KMS-11 (cell line): Measurements from ENCODE around the gene IFITM5.

Experiments
- H2AFZ ChIP-seq: fragments of 200-600 bp; sonication (generic); 2 replicates; pipeline ENCODE4 v1.6.1; 2016; ENCODE audit warnings: antibody characterized with exemption, mixed run types, low read depth
- H3K27ac ChIP-seq: fragments of 200-600 bp; sonication (generic); 2 replicates; pipeline ENCODE4 v1.6.1; 2016; ENCODE audit warnings: mild to moderate bottlenecking, mixed run types
- H3K27me3 ChIP-seq: fragments of 200-600 bp; sonication (generic); 2 replicates; pipeline ENCODE4 v1.6.1; 2017; ENCODE audit warnings: mild to moderate bottlenecking, low read depth, mixed run types, moderate library complexity; ENCODE audit not compliant: insufficient read depth
- H3K36me3 ChIP-seq: fragments of 200-600 bp; sonication (generic); 2 replicates; pipeline ENCODE4 v1.6.1; 2017; ENCODE audit warnings: mild to moderate bottlenecking, mixed run types; ENCODE audit not compliant: insufficient read depth
- H3K4me1 ChIP-seq: fragments of 200-600 bp; sonication (generic); 2 replicates; pipeline ENCODE4 v1.6.1; 2016; ENCODE audit warnings: mild to moderate bottlenecking, low read depth, mixed run types; ENCODE audit not compliant: poor library complexity, severe bottlenecking
- H3K4me2 ChIP-seq: fragments of 200-600 bp; sonication (generic); 2 replicates; pipeline ENCODE4 v1.7.0; 2016; ENCODE audit warnings: mild to moderate bottlenecking, mixed run types
- H3K4me3 ChIP-seq: fragments of 200-600 bp; sonication (generic); IDR thresholded peaks from 2 replicates; pipeline ENCODE4 v1.6.1; 2017; ENCODE audit warnings: low read depth, low read length, mixed read lengths; ENCODE audit not compliant: insufficient read depth
- H3K79me2 ChIP-seq: fragments of 200-600 bp; sonication (generic); 2 replicates; pipeline ENCODE4 v1.6.1; 2016; ENCODE audit warnings: low read depth, mixed run types; ENCODE audit not compliant: insufficient read depth
- H3K9ac ChIP-seq: fragments of 200-600 bp; sonication (generic); 2 replicates; pipeline ENCODE4 v1.6.1; 2016; ENCODE audit warnings: mild to moderate bottlenecking, mixed run types
- H4K20me1 ChIP-seq: fragments of 200-600 bp; sonication (generic); 2 replicates; pipeline ENCODE4 v1.6.1; 2016; ENCODE audit warnings: mild to moderate bottlenecking, mixed run types; ENCODE audit not compliant: insufficient read depth
- TF ChIP-seq, protein P1 (sequence below): fragments of 200-600 bp; sonication (generic); conservative IDR thresholded peaks from 2 replicates; pipeline ENCODE4 v1.6.1; 2017; ENCODE audit warnings: low read depth, mild to moderate bottlenecking, antibody characterized with exemption, low read length, moderate library complexity, mixed read lengths

IFITM5 gene

DNA sequence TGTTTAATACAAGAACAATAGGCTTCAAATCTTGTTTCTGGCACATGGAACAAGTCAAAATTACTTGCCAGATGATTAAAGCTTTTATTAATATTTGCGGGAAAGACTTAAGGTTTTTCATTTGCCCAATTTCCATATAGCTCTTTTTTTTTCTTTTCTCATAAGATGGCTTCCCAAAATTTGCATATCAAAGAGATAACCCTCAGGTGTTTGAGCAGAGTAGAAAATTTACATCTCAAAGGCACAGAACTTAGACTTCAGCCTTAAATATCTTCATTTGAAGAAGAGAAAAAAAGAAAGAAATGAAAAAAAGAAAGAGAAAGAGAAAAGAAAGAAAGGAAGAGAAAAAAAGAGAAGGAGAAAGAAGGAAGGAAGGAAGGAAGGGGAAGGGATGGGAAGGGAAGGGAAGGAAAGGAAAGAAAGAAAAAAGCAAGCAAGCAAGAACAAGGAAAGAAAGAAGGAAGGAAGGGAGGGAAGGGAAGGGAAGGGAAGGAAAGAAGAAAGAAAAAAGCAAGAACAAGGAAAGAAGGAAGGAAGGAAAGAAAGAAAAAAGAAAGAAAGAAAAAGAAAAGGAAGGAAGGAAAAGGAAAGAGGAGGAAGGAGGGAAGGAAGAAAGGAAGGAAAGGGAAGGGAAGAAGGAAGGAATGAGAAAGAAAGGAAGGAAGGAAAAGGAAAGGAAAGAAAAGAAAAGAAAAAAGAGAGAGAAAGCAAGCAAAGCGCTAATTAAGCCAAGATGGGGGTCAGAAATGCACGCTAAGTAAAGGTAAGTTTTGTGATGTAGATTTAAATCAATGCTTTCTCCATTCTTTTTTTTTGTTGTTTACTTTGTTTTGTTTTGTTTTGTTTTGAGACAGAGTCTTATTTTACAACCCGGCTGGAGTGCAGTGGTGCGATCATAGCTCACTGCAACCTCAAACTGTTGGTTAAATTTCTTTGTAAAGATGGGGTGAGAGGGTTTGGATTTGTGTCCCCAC is 41.5 kb upstream of the IFITM5 start:
- H4K20me1 ChIP-seq: no peaks in the 10 kb centered on the region
- TF ChIP-seq, protein P1, sequence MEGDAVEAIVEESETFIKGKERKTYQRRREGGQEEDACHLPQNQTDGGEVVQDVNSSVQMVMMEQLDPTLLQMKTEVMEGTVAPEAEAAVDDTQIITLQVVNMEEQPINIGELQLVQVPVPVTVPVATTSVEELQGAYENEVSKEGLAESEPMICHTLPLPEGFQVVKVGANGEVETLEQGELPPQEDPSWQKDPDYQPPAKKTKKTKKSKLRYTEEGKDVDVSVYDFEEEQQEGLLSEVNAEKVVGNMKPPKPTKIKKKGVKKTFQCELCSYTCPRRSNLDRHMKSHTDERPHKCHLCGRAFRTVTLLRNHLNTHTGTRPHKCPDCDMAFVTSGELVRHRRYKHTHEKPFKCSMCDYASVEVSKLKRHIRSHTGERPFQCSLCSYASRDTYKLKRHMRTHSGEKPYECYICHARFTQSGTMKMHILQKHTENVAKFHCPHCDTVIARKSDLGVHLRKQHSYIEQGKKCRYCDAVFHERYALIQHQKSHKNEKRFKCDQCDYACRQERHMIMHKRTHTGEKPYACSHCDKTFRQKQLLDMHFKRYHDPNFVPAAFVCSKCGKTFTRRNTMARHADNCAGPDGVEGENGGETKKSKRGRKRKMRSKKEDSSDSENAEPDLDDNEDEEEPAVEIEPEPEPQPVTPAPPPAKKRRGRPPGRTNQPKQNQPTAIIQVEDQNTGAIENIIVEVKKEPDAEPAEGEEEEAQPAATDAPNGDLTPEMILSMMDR: no peak
- H3K27me3 ChIP-seq: peaks cover 77% of the 10 kb centered on the region
- H3K9ac ChIP-seq: no peak overlapping the region
- no peaks in the 10 kb centered on the region for H3K36me3 ChIP-seq
- no peak overlapping the region for H3K27ac ChIP-seq
- H3K4me1 ChIP-seq: no peaks in the 10 kb centered on the region
- no peak overlapping the region for H3K4me2 ChIP-seq
- no peaks in the 10 kb centered on the region for H3K79me2 ChIP-seq
- H3K4me3 ChIP-seq: no peak overlapping the region
- H2AFZ ChIP-seq: no peak overlapping the region

DNA sequence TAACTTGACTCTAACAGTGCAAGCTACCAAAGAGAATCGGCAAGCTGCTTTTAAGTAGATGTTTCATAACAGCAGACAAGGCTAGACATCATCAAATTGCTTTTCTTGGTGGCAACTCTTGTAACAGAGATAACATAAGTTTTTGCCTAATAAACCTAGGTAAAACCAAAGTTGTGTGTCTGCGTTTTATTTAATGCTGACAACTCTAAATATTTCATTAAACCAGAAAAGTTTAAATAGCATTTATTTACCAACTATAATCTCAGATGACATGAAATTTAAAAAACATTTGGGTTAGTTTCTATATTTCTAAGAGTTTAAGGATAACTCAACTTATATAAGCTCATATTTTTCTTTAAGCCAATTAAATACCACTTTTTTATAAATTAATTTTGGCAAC is 40.6 kb upstream of the IFITM5 start:
- no peak overlapping the region for H3K4me2 ChIP-seq
- no peak overlapping the region for H3K4me3 ChIP-seq
- H3K36me3 ChIP-seq: no peaks in the 10 kb centered on the region
- H3K27me3 ChIP-seq: peaks cover 78% of the 10 kb centered on the region
- H3K4me1 ChIP-seq: no peaks in the 10 kb centered on the region
- H3K79me2 ChIP-seq: no peaks in the 10 kb centered on the region
- no peak overlapping the region for H3K9ac ChIP-seq
- H3K27ac ChIP-seq: no peak overlapping the region
- no peaks in the 10 kb centered on the region for H4K20me1 ChIP-seq
- H2AFZ ChIP-seq: no peak overlapping the region
- TF ChIP-seq, protein P1: no peak

DNA sequence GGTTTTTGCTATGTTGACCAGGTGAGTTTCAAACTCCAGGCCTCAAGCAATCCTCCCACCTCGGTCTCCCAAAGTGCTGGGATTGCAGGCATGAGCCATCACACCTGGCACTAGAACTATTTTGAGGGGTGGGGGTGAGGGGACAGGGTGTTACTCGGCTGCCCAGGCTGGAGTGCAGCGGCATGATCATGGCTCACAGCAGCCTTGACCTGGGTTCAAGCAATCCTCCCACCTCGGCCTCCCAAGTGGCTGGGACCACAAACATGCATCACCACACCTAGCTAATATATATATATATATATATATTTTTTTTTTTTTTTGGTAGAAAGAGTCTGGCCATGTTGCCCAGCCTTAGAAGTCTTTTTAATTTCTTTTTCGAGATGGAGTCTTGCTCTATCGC is 38.4 kb upstream of the IFITM5 start:
- H3K4me1 ChIP-seq: no peaks in the 10 kb centered on the region
- H4K20me1 ChIP-seq: no peaks in the 10 kb centered on the region
- H3K27ac ChIP-seq: no peak overlapping the region
- H3K79me2 ChIP-seq: no peaks in the 10 kb centered on the region
- H2AFZ ChIP-seq: no peak overlapping the region
- H3K9ac ChIP-seq: no peak overlapping the region
- H3K36me3 ChIP-seq: no peaks in the 10 kb centered on the region
- peaks cover 88% of the 10 kb centered on the region for H3K27me3 ChIP-seq
- no peak overlapping the region for H3K4me2 ChIP-seq
- TF ChIP-seq, protein P1: no peak
- H3K4me3 ChIP-seq: no peak overlapping the region

DNA sequence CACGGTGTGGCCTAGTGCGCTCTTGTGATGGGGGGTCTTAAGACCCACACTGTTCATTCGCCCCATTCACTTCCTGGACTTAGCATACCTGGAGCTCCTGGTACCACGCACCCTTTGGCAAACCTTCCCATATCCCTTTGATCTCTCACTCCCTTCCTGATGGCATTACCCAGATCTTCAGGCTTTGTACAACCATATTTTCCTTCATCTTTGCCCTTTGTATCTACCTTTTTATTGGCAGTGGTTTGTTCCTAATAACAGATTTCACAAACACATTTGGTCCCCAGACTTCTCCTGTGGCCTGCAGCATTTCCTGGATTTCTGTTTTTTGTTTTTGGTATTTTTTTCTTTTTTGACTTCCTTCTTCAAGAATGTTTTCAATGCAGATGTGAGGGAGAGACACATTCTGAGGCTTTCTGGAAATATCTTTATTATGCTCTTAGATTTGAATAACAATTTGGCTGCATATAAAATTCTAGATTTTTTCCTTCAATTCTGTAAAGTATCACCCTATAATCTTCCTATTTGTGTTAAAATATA is 37.4 kb upstream of the IFITM5 start:
- H3K4me1 ChIP-seq: peaks cover 4% of the 10 kb centered on the region
- H3K9ac ChIP-seq: no peak overlapping the region
- no peaks in the 10 kb centered on the region for H3K79me2 ChIP-seq
- H3K27me3 ChIP-seq: peaks cover 87% of the 10 kb centered on the region
- TF ChIP-seq, protein P1: no peak
- H3K4me2 ChIP-seq: no peak overlapping the region
- H3K36me3 ChIP-seq: no peaks in the 10 kb centered on the region
- H3K27ac ChIP-seq: no peak overlapping the region
- no peak overlapping the region for H2AFZ ChIP-seq
- no peaks in the 10 kb centered on the region for H4K20me1 ChIP-seq
- H3K4me3 ChIP-seq: no peak overlapping the region
